ENCODE results near the gene SLC22A17.
A peak's percentile ranks its signal among the peaks of the same experiment; 100 is the strongest.
"Not testable (repeated sequence)": the region's sequence is repeated elsewhere in the genome, so short reads cannot be mapped to it uniquely, and the experiment has no call there.

The SLC22A17 gene

GRCh38 chr14:23339506-23340268 is 13.0 kb downstream of the SLC22A17 start:
- DNase-seq (ENCODE audit: low spot score), result no peak

DNA sequence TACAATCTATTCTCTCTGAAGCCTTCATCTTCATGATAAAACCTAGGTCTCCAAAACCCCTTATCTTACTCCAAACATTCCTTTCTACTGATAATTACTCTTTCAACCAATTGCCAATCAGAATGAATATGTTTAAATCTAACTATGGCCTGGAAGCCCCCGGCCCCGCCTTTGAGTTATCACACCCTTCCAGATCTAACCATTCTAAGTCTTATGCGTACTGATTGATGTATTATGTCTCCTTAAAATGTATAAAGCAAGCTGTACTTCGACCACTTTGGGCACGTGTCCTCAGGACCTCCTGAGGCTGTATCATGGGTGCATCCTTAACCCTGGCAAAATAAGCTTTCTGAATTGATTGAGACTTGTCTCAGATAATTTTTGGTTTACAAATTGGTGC is 17.1 kb downstream of the SLC22A17 start:
- DNase-seq (ENCODE audit: low spot score), result no peak

- peak; percentile 72 for DNase-seq (ENCODE audit: low spot score)
These were observed 24.5 kb downstream of the SLC22A17 start for GRCh38 chr14:23327947-23328744.

- DNase-seq (ENCODE audit: low spot score), result no peak
These were observed 26.0 kb downstream of the SLC22A17 start for GRCh38 chr14:23326491-23327332.

DNA sequence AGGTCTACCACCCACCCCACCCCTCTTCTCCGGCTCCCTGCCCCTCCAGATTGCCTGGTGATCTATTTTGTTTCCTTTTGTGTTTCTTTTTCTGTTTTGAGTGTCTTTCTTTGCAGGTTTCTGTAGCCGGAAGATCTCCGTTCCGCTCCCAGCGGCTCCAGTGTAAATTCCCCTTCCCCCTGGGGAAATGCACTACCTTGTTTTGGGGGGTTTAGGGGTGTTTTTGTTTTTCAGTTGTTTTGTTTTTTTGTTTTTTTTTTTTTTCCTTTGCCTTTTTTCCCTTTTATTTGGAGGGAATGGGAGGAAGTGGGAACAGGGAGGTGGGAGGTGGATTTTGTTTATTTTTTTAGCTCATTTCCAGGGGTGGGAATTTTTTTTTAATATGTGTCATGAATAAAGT is 26.9 kb downstream of the SLC22A17 start:
- not testable (repeated sequence) for DNase-seq (ENCODE audit: low spot score)

GRCh38 chr14:23324993-23325392 is 27.7 kb downstream of the SLC22A17 start:
- DNase-seq (ENCODE audit: low spot score), result no peak

DNA sequence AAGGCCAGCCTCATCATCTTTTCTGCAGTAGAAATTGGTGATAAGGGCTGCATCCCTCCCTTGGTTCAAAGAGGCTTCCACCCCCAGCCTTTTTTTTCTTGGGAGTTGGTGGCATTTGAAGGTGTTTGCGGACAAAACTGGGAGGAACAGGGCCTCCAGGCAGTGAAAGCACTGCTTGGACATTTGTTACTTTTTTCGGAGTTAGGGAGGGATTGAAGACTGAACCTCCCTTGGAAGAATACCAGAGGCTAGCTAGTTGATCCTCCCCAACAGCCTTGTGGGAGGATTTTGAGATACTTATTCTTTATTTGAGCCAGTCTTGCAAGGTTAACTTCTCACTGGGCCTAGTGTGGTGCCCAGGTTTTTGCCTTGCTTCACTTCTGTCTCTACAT is 28.2 kb downstream of the SLC22A17 start:
- no peak for DNase-seq (ENCODE audit: low spot score)

DNA sequence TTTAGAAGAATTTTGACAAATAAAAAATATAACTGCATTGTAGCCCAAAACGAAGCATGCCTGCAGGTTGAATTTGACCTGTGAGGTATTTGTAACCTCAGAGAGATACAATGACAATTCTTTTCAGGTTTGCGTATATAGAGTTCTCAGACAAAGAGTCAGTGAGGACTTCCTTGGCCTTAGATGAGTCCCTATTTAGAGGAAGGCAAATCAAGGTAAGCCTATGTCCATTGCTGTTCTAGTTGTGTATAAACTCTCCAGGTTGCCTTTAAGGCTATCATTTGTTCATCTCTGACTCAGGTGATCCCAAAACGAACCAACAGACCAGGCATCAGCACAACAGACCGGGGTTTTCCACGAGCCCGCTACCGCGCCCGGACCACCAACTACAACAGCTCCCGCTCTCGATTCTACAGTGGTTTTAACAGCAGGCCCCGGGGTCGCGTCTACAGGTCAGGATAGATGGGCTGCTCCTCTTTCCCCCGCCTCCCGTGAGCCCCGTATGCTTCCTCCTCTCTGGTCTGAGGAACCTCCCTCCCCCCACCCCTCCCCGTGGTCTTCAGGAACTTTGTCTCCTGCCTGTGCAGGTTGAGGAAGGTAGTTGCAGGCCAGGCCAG is 28.7 kb downstream of the SLC22A17 start:
- no peak for DNase-seq (ENCODE audit: low spot score)

GRCh38 chr14:23322568-23323517 is 29.8 kb downstream of the SLC22A17 start:
- DNase-seq (ENCODE audit: low spot score), result no peak

DNA sequence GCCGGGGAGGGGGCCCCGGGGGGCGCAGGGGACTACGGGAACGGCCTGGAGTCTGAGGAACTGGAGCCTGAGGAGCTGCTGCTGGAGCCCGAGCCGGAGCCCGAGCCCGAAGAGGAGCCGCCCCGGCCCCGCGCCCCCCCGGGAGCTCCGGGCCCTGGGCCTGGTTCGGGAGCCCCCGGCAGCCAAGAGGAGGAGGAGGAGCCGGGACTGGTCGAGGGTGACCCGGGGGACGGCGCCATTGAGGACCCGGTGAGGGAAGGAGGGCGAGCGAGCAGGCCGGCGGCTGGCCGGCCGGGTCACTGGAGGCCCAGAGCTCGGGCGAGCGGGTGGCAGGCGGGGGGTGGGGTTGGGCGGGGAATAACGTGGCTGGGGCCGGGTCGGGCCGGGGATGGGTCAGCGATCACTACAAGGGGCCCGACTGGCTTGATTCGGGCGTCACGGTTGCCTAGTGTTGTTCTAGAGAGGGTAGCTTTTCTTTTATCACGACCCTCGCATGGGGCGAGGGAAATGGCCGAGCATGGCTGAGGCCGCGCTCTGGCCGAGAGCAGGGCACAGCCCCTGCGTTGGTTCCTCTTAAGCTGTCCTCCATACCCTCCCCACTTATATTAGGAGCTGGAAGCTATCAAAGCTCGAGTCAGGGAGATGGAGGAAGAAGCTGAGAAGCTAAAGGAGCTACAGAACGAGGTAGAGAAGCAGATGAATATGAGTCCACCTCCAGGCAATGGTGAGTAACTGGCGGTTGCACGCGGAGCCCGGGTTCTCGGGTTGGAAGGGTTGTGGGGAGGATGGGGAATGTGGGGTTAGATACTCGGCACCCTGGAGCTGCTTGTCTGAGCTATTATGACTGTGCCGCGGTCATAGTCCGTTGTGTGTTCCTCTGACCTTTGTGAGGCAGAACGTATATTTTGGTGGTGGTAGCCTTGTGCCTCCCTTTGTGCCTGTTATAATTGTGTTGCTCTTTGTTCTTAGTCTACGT is 30.8 kb downstream of the SLC22A17 start:
- DNase-seq (ENCODE audit: low spot score), result peak; percentile 69

DNA sequence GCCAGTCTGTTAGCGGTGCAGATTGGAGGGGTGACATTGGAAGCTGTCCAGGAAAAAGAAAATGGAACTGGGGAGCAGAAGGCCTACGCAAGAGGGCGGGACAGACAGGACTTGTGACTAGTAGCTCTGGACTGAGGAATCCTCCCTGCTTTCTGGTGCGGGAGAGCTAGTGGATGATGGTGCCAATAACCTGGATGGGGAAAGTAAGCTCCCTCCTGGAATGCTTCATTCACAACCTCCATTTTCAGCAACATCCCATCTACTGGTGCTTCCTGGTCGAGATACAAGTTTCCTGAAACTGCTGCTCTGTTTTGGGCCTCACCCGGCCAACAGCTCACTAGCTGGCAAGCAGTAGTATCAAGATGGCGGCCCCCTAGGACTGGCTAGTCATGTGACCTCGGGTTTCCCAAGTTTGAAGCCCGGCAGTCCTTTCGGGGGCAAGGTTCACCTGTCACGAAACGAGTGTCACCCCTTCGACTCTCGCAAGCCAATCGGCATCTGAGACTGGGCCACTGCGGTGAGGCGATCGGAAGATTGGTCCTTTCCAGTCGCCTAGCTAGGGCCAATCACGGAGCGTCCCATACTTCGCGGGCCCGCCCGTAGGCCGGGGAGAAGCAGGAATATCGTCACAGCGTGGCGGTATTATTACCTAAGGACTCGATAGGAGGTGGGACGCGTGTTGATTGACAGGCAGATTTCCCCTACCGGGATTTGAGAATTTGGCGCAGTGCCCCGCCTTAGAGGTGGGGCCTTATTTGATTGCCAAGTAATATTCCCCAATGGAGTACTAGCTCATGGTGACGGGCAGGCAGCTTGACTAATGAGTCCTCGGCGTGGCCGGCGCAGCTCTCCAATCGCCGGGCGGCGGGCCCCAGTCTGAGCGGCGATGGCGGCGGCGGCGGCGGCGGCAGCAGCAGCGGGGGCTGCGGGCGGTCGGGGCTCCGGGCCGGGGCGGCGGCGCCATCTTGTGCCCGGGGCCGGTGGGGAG is 31.8 kb downstream of the SLC22A17 start, which contains the start of gene PABPN1:
PABPN1 (plus strand) TSS at position 874 of the 988 bp plus-strand sequence; CDS start at position 887, 13 bp downstream.
- DNase-seq (ENCODE audit: low spot score), result peak; percentile 97

GRCh38 chr14:23319746-23320583 is 32.7 kb downstream of the SLC22A17 start:
- no peak for DNase-seq (ENCODE audit: low spot score)

- no peak for DNase-seq (ENCODE audit: low spot score)
These were observed 36.4 kb downstream of the SLC22A17 start for GRCh38 chr14:23316300-23316699.

GRCh38 chr14:23310546-23310945 is 42.1 kb downstream of the SLC22A17 start:
- DNase-seq (ENCODE audit: low spot score), result no peak

DNA sequence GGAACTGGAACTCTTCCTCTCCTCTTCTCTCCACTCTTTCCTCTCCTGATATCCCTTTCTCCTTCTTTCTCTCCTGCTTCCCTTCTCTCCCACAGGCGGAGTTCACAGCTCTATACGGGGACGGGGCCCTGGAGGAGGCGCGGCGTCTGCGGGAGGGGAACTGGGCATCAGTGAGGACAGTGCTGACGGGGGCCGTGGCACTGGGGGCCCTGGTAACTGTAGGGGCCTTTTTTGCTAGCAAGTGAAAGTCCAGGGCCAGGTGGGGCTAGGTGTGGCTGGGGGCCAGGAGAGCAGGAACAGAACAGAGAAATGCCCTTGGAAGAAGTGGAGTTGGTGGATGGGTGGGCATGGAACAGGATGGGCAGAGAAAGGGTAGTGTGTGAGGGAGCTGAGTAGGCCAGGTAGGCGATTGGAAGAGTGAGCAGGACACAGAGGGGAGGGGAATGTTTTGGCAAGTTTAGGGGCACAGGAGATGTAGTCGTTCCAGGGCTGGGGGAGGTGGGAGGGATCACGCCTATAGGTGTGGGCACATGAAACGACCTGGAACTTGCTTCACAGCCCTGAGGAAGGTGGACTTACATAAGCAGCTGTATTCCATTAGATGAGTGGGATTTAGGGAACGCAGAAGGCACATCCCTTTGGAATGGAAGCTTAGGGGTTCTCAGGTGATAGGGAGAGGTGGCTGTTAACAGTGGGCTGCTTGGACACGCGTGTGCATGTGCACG is 43.8 kb downstream of the SLC22A17 start:
- DNase-seq (ENCODE audit: low spot score), result no peak

All from D341Med (cell line).